ENCODE results near the gene NMNAT2. TPM values are rescaled to one million over a fixed set of nuclear protein-coding genes. Genes with fewer than 3 reads are reported as not detected.

NMNAT2 gene
- total and polyA plus RNA-seq, 2 of the 8 experiments (the other 6 are each of a cell fraction or from before 2014, with no cell fraction given): 6.5 to 20.9 TPM

DNA sequence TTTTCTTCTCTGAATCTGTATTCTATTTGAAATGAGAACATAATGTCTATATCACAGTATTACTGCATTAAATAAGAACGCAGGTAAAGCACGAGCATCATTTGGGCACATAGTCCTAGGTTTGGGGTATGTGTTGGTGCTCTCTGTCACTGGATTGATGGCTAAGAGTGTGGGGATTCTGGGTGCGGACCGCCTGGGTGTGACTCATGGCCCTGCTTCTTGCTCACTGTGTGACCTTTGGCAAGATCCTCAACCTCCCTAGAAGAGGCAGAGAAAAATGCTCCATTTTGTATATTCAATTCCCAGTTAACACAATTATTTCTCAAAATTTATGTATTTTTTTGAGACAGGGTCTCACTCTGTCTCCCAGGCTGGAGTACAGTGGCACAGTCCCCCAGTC, 132.4 kb downstream of the NMNAT2 start (continued):
- TF ChIP-seq MAX (IDR thresholded peaks at IDR 0.05) (no peak), CEBPB (IDR thresholded peaks at IDR 0.05; ENCODE audit: low read depth, low read length) (no peak), CTBP2 (IDR thresholded peaks at IDR 0.05; ENCODE audit: borderline replicate concordance, insufficient read depth, insufficient read length, low read length) (no peak), USF2 (IDR thresholded peaks at IDR 0.05; ENCODE audit: low read length) (no peak)
